ENCODE results near the gene LPIN3. TPM values are rescaled to one million over a fixed set of nuclear protein-coding genes. Genes with fewer than 3 reads are reported as not detected.

LPIN3 gene
- total RNA-seq, result 63.0 TPM

GRCh38 chr20:41340327-41341055, at the start of gene LPIN3:
Gene LPIN3 (plus strand): TSS chr20:41340821. CDS start chr20:41345804, 4,983 bp downstream.
- Histone ChIP-seq H3K27ac (peak within 1 kb of the TSS; percentile 81 to 82), H3K9me3 (no peaks in the 10 kb centered on the region), H3K4me3 (peak within 1 kb of the TSS; percentile 48 to 55), H3K36me3 (peaks cover 0 to under 1% of the 10 kb centered on the region in 2 donors), H3K4me1 (peaks cover 4 to 9% of the 10 kb centered on the region in 2 donors), H3K27me3 (no peaks in the 10 kb centered on the region)
- peak; percentile 48 to 92 for DNase-seq (ENCODE audit: low spot score in 2 of 2)
- intact Hi-C loops (cut with DNase I), result loop anchor here (1.0 kb wide), 6 partner anchors 23 to 167 kb away; partner anchors contain the start of gene ZHX3
- no peak for TF ChIP-seq CTCF (IDR thresholded peaks at IDR 0.05)

GRCh38 chr20:41293269-41294037, 47.2 kb upstream of the LPIN3 start:
- H3K9me3 ChIP-seq, result no peaks in the 10 kb centered on the region
- intact Hi-C loops (cut with DNase I), result no loop called here
- no peak overlapping the region for H3K4me3 ChIP-seq
- no peak for DNase-seq (ENCODE audit: low spot score in 2 of 2)
- H3K36me3 ChIP-seq, result no peaks in the 10 kb centered on the region
- H3K4me1 ChIP-seq, result peaks cover 0 to 9% of the 10 kb centered on the region in 2 donors
- H3K27ac ChIP-seq, result no peak overlapping the region
- TF ChIP-seq CTCF (IDR thresholded peaks at IDR 0.05), result no peak
- H3K27me3 ChIP-seq, result no peaks in the 10 kb centered on the region

DNA sequence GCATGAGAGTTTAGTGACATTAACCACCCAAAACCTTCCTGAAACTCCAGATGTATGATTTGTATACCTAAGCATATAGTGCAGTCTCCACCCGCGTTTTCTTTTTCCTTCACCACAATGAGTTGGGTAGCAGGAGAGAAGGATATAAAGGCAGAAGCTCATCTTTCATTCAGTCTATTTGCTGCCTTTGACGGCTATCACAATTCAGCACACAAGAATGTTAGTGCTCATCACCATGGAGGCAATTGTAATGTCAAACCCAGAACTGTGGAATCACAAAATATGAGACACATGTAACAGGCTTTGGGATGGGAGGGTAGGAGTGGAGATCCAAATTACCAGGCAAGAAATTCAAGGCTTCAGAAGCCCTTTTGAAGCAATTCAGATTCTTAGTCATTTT, 40.7 kb upstream of the LPIN3 start:
- intact Hi-C loops (cut with DNase I), result no loop called here
- Histone ChIP-seq H3K27ac (no peak overlapping the region), H3K4me1 (peaks cover 0 to 16% of the 10 kb centered on the region in 2 donors), H3K4me3 (no peak overlapping the region), H3K27me3 (no peaks in the 10 kb centered on the region), H3K9me3 (no peaks in the 10 kb centered on the region), H3K36me3 (no peaks in the 10 kb centered on the region)
- no peak for TF ChIP-seq CTCF (IDR thresholded peaks at IDR 0.05)
- DNase-seq (ENCODE audit: low spot score in 2 of 2), result no peak

DNA sequence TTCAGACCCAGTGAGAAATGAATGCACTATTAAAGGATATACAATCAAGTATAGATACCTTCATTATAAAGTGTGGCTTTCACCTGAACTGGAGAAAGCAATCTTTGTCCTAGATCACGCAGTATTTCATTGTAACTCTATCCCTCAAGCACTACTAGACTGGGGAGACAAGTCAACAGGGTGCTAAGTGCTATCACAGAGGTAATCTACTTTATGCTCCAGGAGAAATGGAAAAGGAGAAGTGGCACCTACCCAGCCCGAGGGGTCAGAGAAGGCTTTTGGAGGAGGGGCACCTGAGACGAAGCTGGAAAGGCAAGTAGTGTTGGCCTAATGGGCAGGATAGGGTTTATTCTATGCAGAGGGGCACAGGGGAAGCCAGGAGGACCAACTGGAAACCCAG, 40.2 kb upstream of the LPIN3 start:
- intact Hi-C loops (cut with DNase I), result no loop called here
- DNase-seq (ENCODE audit: low spot score in 2 of 2), result no peak
- Histone ChIP-seq H3K27ac (peak overlapping the region in 1 of 2 donors; percentile 24), H3K27me3 (no peaks in the 10 kb centered on the region), H3K4me3 (no peak overlapping the region), H3K9me3 (no peaks in the 10 kb centered on the region), H3K4me1 (peaks cover 0 to 15% of the 10 kb centered on the region in 2 donors), H3K36me3 (no peaks in the 10 kb centered on the region)
- no peak for TF ChIP-seq CTCF (IDR thresholded peaks at IDR 0.05)

DNA sequence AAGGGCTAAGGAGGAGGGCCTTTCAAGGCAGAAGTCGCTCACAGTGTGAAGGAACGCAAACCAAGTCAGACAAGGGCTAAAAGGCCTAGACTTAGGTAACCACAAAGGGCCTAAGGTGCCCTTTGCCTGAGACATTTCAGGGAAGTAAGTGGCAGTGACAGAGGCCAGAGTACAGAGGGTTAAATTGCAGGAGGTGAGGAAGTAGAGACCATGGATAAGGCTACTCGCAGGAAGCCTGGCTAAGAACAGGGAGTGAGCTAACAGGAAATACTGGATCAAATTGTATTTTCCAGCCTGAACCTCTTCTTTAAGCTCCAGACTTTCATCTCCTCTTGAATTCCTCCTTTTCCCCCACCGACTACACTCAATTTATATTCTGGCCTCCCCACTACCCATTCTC, 39.7 kb upstream of the LPIN3 start:
- Histone ChIP-seq H3K9me3 (no peaks in the 10 kb centered on the region), H3K4me3 (no peak overlapping the region), H3K4me1 (peaks cover 0 to 10% of the 10 kb centered on the region in 2 donors), H3K27ac (peak overlapping the region in 1 of 2 donors; percentile 24), H3K27me3 (no peaks in the 10 kb centered on the region), H3K36me3 (no peaks in the 10 kb centered on the region)
- no peak for TF ChIP-seq CTCF (IDR thresholded peaks at IDR 0.05)
- DNase-seq (ENCODE audit: low spot score in 2 of 2), result no peak
- intact Hi-C loops (cut with DNase I), result no loop called here
